K562 (cell line): ENCODE measurements around the gene HCN4. TPM values are rescaled to one million over a fixed set of nuclear protein-coding genes. Genes with fewer than 3 reads are reported as not detected.

Experiments
- ATAC-seq: fragments of 200-7000 bp; cut with Tn5 transposase; 3 replicates; pipeline ENCODE4 v1.9.1; 2020; ENCODE audit warnings: moderate library complexity
- BruUV-seq: library from RNA; stranded (reverse); fragments of 400-500 nt; replicated peaks from 2 replicates; lab custom pipeline; 2021; lab: Mats Ljungman, UMichigan
- CTCF ChIA-PET: fragments of 300-600 bp; formaldehyde crosslinking; extraction: SDS; loops from one replicate; lab custom pipeline; 2021; ENCODE audit warnings: low intra/inter-chr PET ratio; lab: Yijun Ruan, JAX
- POLR2A ChIA-PET: fragments of 300-600, 350-650 bp; sonication (Branson Sonifier 250); formaldehyde crosslinking; extraction: SDS; loops from one replicate; lab custom pipeline; 2021; ENCODE audit warnings: antibody characterized with exemption, inconsistent platforms; lab: Yijun Ruan, JAX
- DNase-seq, 4 experiments: peaks; one replicate each; pipeline versions ENCODE4 v3.0.0 to v3.0.0-alpha.2; 2011 to 2018; ENCODE audit warnings: low spot score in 3 of 4, mixed read lengths in 3 of 4; ENCODE audit errors: extremely low read depth in 1 of 4
- FAIRE-seq: peaks from 2 replicates; lab custom pipeline; 2011; peaks lifted over from hg19 to GRCh38; lab: Jason Lieb, UNC
- H2AFZ ChIP-seq: 2 replicates; pipeline ENCODE4 v1.6.0; 2011; ENCODE audit warnings: low read depth, low read length, control low read depth, inconsistent platforms
- H3K27ac ChIP-seq: fragments of 200-600 bp; 3 replicates; pipeline ENCODE4 v1.8.0; 2011; ENCODE audit warnings: low read depth, mild to moderate bottlenecking, control low read depth, inconsistent platforms, low read length, moderate library complexity, mixed read lengths; ENCODE audit errors: extremely low read depth
- H3K27me3 ChIP-seq, 2 experiments: fragments of 300-600 bp in 1 of 2; 2 replicates in 1 of 2; 3 replicates in 1 of 2; pipeline versions ENCODE4 v1.6.0 to v1.8.0; 2011; ENCODE audit warnings: inconsistent platforms in 2 of 2, low read length in 2 of 2, mild to moderate bottlenecking in 1 of 2, mixed read lengths in 1 of 2, moderate library complexity in 1 of 2; ENCODE audit not compliant: control insufficient read depth in 2 of 2, insufficient read depth in 2 of 2
- H3K36me3 ChIP-seq: fragments of 300-600 bp; 3 replicates; pipeline ENCODE4 v1.8.0; 2011; ENCODE audit warnings: mild to moderate bottlenecking, low read length, inconsistent platforms; ENCODE audit not compliant: control insufficient read depth, insufficient read depth
- H3K4me1 ChIP-seq, 2 experiments: fragments of 200-600 bp in 1 of 2; replicated peaks in 1 of 2; 2 replicates in 1 of 2; 3 replicates in 1 of 2; pipeline versions ENCODE4 v1.5.1 to v1.8.0; 2011; ENCODE audit warnings: inconsistent platforms in 2 of 2, low read length in 2 of 2, mild to moderate bottlenecking in 1 of 2, mixed read lengths in 1 of 2, moderate library complexity in 1 of 2; ENCODE audit not compliant: control insufficient read depth in 2 of 2, insufficient read depth in 2 of 2
- H3K4me2 ChIP-seq: 2 replicates; pipeline ENCODE4 v1.6.1; 2011; ENCODE audit warnings: low read length, control low read depth, inconsistent platforms, mixed read lengths; ENCODE audit not compliant: insufficient read depth
- H3K4me3 ChIP-seq: fragments of 200-600 bp; sonication (generic), shearing (Covaris generic); 2 replicates; pipeline ENCODE4 v1.5.1; 2016; ENCODE audit warnings: control low read depth, inconsistent platforms
- H3K79me2 ChIP-seq: fragments of 200-600 bp; 3 replicates; pipeline ENCODE4 v1.8.0; 2011; ENCODE audit warnings: low read length, inconsistent platforms; ENCODE audit not compliant: control insufficient read depth, insufficient read depth
- H3K9ac ChIP-seq, 2 experiments: 2 replicates each; pipeline versions ENCODE4 v1.6.0 to v1.6.1; 2011; ENCODE audit warnings: low read depth in 2 of 2, low read length in 2 of 2, control low read depth in 1 of 2, inconsistent platforms in 1 of 2, mild to moderate bottlenecking in 1 of 2, mixed read lengths in 1 of 2; ENCODE audit not compliant: insufficient read depth in 1 of 2
- H3K9me1 ChIP-seq: one replicate; pipeline ENCODE4 v1.6.0; 2011; ENCODE audit warnings: inconsistent platforms, mild to moderate bottlenecking, low read length, moderate library complexity; ENCODE audit not compliant: control insufficient read depth, insufficient read depth
- H3K9me3 ChIP-seq: replicated peaks from 2 replicates; pipeline ENCODE4 v1.5.1; 2011; ENCODE audit warnings: low read depth, low read length, inconsistent platforms; ENCODE audit not compliant: control insufficient read depth, insufficient read depth
- H4K20me1 ChIP-seq: replicated peaks from 2 replicates; pipeline ENCODE4 v1.6.1; 2011; ENCODE audit warnings: low read length, inconsistent platforms, mixed read lengths; ENCODE audit not compliant: control insufficient read depth, insufficient read depth
- HDAC1 ChIP-seq, 2 experiments: fragments of 450-650 bp; IDR thresholded peaks; 2 replicates each; pipeline ENCODE4 v1.6.1; 2016 to 2017; ENCODE audit warnings: inconsistent platforms in 1 of 2, mild to moderate bottlenecking in 1 of 2, moderate library complexity in 1 of 2
- MEF2A ChIP-seq: IDR thresholded peaks from 2 replicates; pipeline ENCODE4 v1.6.1; 2011; ENCODE audit warnings: low read depth, mild to moderate bottlenecking, low read length, moderate library complexity; ENCODE audit not compliant: control insufficient read depth
- MEIS2 ChIP-seq: fragments of 450-650 bp; IDR thresholded peaks from 2 replicates; pipeline ENCODE4 v1.6.1; 2014; ENCODE audit warnings: mild to moderate bottlenecking; ENCODE audit not compliant: partially characterized antibody
- PBX2 ChIP-seq, 2 experiments: IDR thresholded peaks in 1 of 2; conservative IDR thresholded peaks in 1 of 2; 2 replicates each; pipeline ENCODE4 v1.6.1; 2016; ENCODE audit warnings: low read depth in 2 of 2, mild to moderate bottlenecking in 1 of 2, missing compliant biosample characterization in 1 of 2, missing genetic modification characterization in 1 of 2, moderate library complexity in 1 of 2
- PTBP1 ChIP-seq: fragments of 200-400 bp; formaldehyde crosslinking; IDR thresholded peaks from 2 replicates; pipeline ENCODE4 v1.6.1; 2017; ENCODE audit warnings: low read depth, low read length
- WGBS: fragments of 100-300 bp; shearing (Covaris generic); methylation state at CpG from one replicate; pipeline ENCODE4 v1.1.6; 2016; ENCODE audit warnings: low coverage, mixed read lengths; ENCODE audit not compliant: insufficient coverage; ENCODE audit errors: missing lambda C conversion rate; 5-methylcytosine and 5-hydroxymethylcytosine counted together
- in situ Hi-C: fragments of 300-500 bp; cut with MboI; formaldehyde crosslinking; loops from 4 replicates; pipeline ENCODE4 v1.15.0; 2018; ENCODE audit warnings: inconsistent platforms, mixed read lengths
- intact Hi-C: fragments of 100-400 bp; cut with micrococcal nuclease; formaldehyde crosslinking; loops from 2 replicates; pipeline ENCODE4 v1.14.2; 2022
- polyA plus RNA-seq, 8 experiments: library from polyadenylated mRNA; depleted of rRNA in 4 of 8; stranded (reverse) in 5 of 8; unstranded in 3 of 8; fragments of >200 nt; fragmentation: Nextera tagmentation in 2 of 8; fragmentation: Illumina TruSeq in 1 of 8; extraction: Ambion mirVana in 2 of 8; extraction: Trizol in 1 of 8; gene quantifications; 2 replicates each; pipeline versions ENCODE4 v1.2.1 to v1.2.3, GENCODE V29; 2011 to 2014; ENCODE audit warnings: inconsistent platforms in 1 of 8, missing spikeins in 1 of 8
- total RNA-seq, 7 experiments: library from RNA; depleted of rRNA in 6 of 7; stranded (reverse); fragments of >200 nt in 6 of 7; fragmentation: Illumina TruSeq in 2 of 7; extraction: Trizol in 2 of 7; gene quantifications; 2 replicates each; pipeline versions ENCODE4 v1.2.1 to v1.2.3, GENCODE V29; 2011 to 2021; ENCODE audit warnings: low replicate concordance in 1 of 7

The HCN4 gene
- total and polyA plus RNA-seq, 9 of the 15 experiments (the other 6 are each of a cell fraction or from before 2014, with no cell fraction given) = not detected

- TF ChIP-seq MEF2A (peak; percentile 72; the same call in 1 of the 2 replicates), MEIS2 (peak; percentile 17), PBX2 (CRISPR knock-in tag; IDR thresholded peaks at IDR 0.05; ENCODE audit: low read depth) (no peak), PBX2 (tag; conservative IDR thresholded peaks at IDR 0.05; ENCODE audit: low read depth) (0 out of 2 replicates have a peak, but pooled peaks have one; percentile 23)
These were observed 14.8 kb upstream of the HCN4 start (continued) for GRCh38 chr15:73383310-73384189.

- no peaks in the 10 kb centered on the region for H3K9me1 ChIP-seq
- no peaks in the 10 kb centered on the region for H3K36me3 ChIP-seq
- 1% methylated on average over 7 of the region's 7 CpGs for WGBS
- no TSS peak for BruUV-seq
- H3K4me2 ChIP-seq = no peak overlapping the region
- H3K9me3 ChIP-seq = no peaks in the 10 kb centered on the region
- no peak overlapping the region for H2AFZ ChIP-seq
- ATAC-seq (no peak), FAIRE-seq (no peak), DNase-seq (no peak)
- ChIA-PET CTCF (no interaction called here), POLR2A (no interaction called here)
- H3K27ac ChIP-seq = no peak overlapping the region
- in situ Hi-C loops (no loop called here), intact Hi-C loops (no loop called here)
- H3K27me3 ChIP-seq = peaks cover 6 to 10% of the 10 kb centered on the region in 2 experiments; a peak in 4 of 5 replicates
- no peaks in the 10 kb centered on the region for H3K79me2 ChIP-seq
- H3K4me3 ChIP-seq = no peak overlapping the region
- TF ChIP-seq PTBP1 = no peak
- TF ChIP-seq HDAC1 (IDR thresholded peaks at IDR 0.05) = no peak
- H3K4me1 ChIP-seq = peaks cover 3 to 5% of the 10 kb centered on the region in 2 experiments; a peak in 2 of 5 replicates
- H3K9ac ChIP-seq = no peak overlapping the region
- no peaks in the 10 kb centered on the region for H4K20me1 ChIP-seq
These were observed 13.4 kb upstream of the HCN4 start for GRCh38 chr15:73382115-73382514.
